Measurements from ENCODE around the gene CLEC19A.

DNA sequence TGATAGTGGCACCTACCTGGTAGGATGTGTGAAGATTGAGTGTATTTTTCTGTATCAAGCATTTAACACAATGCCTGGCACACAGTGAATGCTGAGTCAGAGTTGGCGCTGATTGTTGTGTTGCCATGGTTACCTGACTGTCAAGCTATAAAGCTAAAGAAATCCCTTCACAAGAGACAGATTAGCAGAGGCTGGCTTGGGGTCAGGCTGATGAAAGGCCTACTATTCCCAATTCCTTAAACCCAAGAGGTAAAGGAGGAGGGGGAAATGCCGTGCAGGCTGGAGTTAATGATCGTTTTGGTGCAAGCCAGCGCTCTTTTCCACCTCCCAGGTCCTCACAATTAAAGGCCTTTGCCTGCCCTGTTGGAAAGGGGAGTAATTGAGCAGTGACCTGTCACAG lies 5.9 kb downstream of the CLEC19A start:
- no peak for TF ChIP-seq POLR2A (IDR thresholded peaks at IDR 0.05; ENCODE audit: low read length)
- TF ChIP-seq GATA1 (IDR thresholded peaks at IDR 0.05; ENCODE audit: low read depth, low read length) = no peak
